B cell (primary cell): ENCODE measurements around the gene NPHP4. TPM values are rescaled to one million over a fixed set of nuclear protein-coding genes. Genes with fewer than 3 reads are reported as not detected.

Experiments
- ATAC-seq: fragments of 200-7000 bp; cut with Tn5 transposase; one replicate; pipeline ENCODE4 v1.10.0; 2021; ENCODE audit warnings: low read depth, mild to moderate bottlenecking, moderate number of reproducible peaks, moderate library complexity
- CTCF ChIA-PET: fragments of 350-600 bp; sonication (Branson Sonifier 250); formaldehyde crosslinking; loops from one replicate; lab custom pipeline; 2021; ENCODE audit warnings: antibody characterized with exemption, inconsistent platforms; lab: Charles Lee
- POLR2A ChIA-PET: fragments of 350-600 bp; sonication (Branson Sonifier 250); formaldehyde crosslinking; loops from one replicate; lab custom pipeline; 2021; ENCODE audit warnings: antibody characterized with exemption; lab: Charles Lee
- DNase-seq: peaks from one replicate; pipeline ENCODE4 v3.0.0; 2013
- H2AFZ ChIP-seq: 2 replicates; pipeline ENCODE4 v1.6.1; 2012; ENCODE audit warnings: mild to moderate bottlenecking, low read depth, low read length; ENCODE audit not compliant: insufficient read depth, poor library complexity, severe bottlenecking
- H3K27ac ChIP-seq, 2 donors: 1 replicate in 1 of 2; 2 replicates in 1 of 2; pipeline ENCODE4 v1.5.1; 2012 to 2013; ENCODE audit warnings: low read length in 2 of 2, mild to moderate bottlenecking in 2 of 2, moderate library complexity in 1 of 2
- H3K27me3 ChIP-seq, 4 experiments: fragments of 200-600 bp in 1 of 4; sonication (generic) in 1 of 4; replicated peaks in 1 of 4; 1 replicate in 2 of 4; 2 replicates in 2 of 4; pipeline versions ENCODE4 v1.6.1 to v1.7.0; 2013 to 2016; ENCODE audit warnings: low read length in 3 of 4, mild to moderate bottlenecking in 2 of 4, mixed read lengths in 1 of 4, moderate library complexity in 1 of 4; ENCODE audit not compliant: insufficient read depth in 4 of 4, control insufficient read depth in 3 of 4; ENCODE audit errors: control extremely low read depth in 1 of 4
- H3K36me3 ChIP-seq, 2 experiments: replicated peaks in 1 of 2; 1 replicate in 1 of 2; 2 replicates in 1 of 2; pipeline versions ENCODE4 v1.6.1 to v1.7.1; 2013; ENCODE audit warnings: low read length in 1 of 2; ENCODE audit not compliant: insufficient read depth in 2 of 2, control insufficient read depth in 1 of 2; ENCODE audit errors: control extremely low read depth in 1 of 2, extremely low read depth in 1 of 2
- H3K4me1 ChIP-seq, 2 donors: fragments of 200-600 bp in 1 of 2; sonication (generic) in 1 of 2; 1 replicate in 1 of 2; 2 replicates in 1 of 2; pipeline versions ENCODE4 v1.5.1 to v1.6.1; 2013 to 2017; ENCODE audit warnings: low read length in 2 of 2; ENCODE audit not compliant: control insufficient read depth in 2 of 2, insufficient read depth in 2 of 2
- H3K4me2 ChIP-seq: replicated peaks from 2 replicates; pipeline ENCODE3; 2012; ENCODE audit warnings: mild to moderate bottlenecking, low read depth, low read length; ENCODE audit not compliant: poor library complexity, severe bottlenecking
- H3K4me3 ChIP-seq, 5 experiments: fragments of 200-600 bp in 1 of 5; sonication (generic) in 1 of 5; 1 replicate in 3 of 5; 2 replicates in 2 of 5; pipeline versions ENCODE4 v1.5.1 to v1.7.0; 2011 to 2016; ENCODE audit warnings: low read length in 4 of 5, mild to moderate bottlenecking in 4 of 5, low read depth in 2 of 5, control low read depth in 1 of 5, moderate library complexity in 1 of 5; ENCODE audit not compliant: insufficient read depth in 1 of 5; ENCODE audit errors: control extremely low read depth in 1 of 5, extremely low read depth in 1 of 5
- H3K79me2 ChIP-seq: fragments of 200-600 bp; sonication (generic); one replicate; pipeline ENCODE4 v1.6.0; 2016; ENCODE audit warnings: low read length; ENCODE audit not compliant: control insufficient read depth, insufficient read depth
- H3K9ac ChIP-seq: fragments of 200-600 bp; sonication (generic); 2 replicates; pipeline ENCODE4 v1.6.1; 2017; ENCODE audit warnings: mild to moderate bottlenecking, low read length, moderate library complexity
- H3K9me3 ChIP-seq, 3 donors: one replicate each; pipeline versions ENCODE4 v1.6.1 to v1.7.1; 2013; ENCODE audit warnings: low read length in 2 of 3; ENCODE audit not compliant: control insufficient read depth in 2 of 3, insufficient read depth in 1 of 3; ENCODE audit errors: control extremely low read depth in 1 of 3
- H4K20me1 ChIP-seq: 2 replicates; pipeline ENCODE4 v1.6.0; 2012; ENCODE audit warnings: mild to moderate bottlenecking, low read length; ENCODE audit not compliant: insufficient read depth, control insufficient read depth, poor library complexity, severe bottlenecking
- H3K27ac Mint-ChIP-seq: one replicate; pipeline ENCODE4 v1.8.0; 2021; ENCODE audit warnings: mixed read lengths
- H3K27me3 Mint-ChIP-seq: one replicate; pipeline ENCODE4 v1.8.0; 2021; ENCODE audit warnings: mixed read lengths
- H3K4me1 Mint-ChIP-seq: one replicate; pipeline ENCODE4 v1.8.0; 2021; ENCODE audit warnings: mixed read lengths
- H3K4me3 Mint-ChIP-seq: one replicate; pipeline ENCODE4 v1.8.0; 2021; ENCODE audit warnings: mixed read lengths
- H3K9me3 Mint-ChIP-seq: one replicate; pipeline ENCODE4 v1.8.0; 2022; ENCODE audit warnings: mixed read lengths; ENCODE audit not compliant: insufficient read depth
- EZH2 ChIP-seq: IDR thresholded peaks from 2 replicates; pipeline ENCODE4 v1.6.1; 2012; ENCODE audit warnings: borderline replicate concordance, low read depth, mild to moderate bottlenecking, moderate library complexity, low read length; ENCODE audit not compliant: insufficient read depth, poor library complexity, severe bottlenecking
- WGBS: methylation state at CpG from one replicate; pipeline ENCODE4 v1.1.5; 2013; ENCODE audit warnings: missing lambda C conversion rate; ENCODE audit not compliant: insufficient coverage; 5-methylcytosine and 5-hydroxymethylcytosine counted together
- intact Hi-C: fragments of 100-400 bp; cut with micrococcal nuclease; formaldehyde crosslinking; loops from one replicate; pipeline ENCODE4 v1.10.0; 2022
- polyA plus RNA-seq: library from polyadenylated mRNA; depleted of rRNA; stranded (reverse); fragments of >200 nt; gene quantifications from 2 replicates; pipeline ENCODE4 v1.2.3, GENCODE V29; 2012
- total RNA-seq, 2 donors: library from RNA; stranded (reverse); fragments of 120-200 nt in 1 of 2; gene quantifications; 1 replicate in 1 of 2; 2 replicates in 1 of 2; pipeline versions ENCODE4 v1.2.3 to v1.2.4, GENCODE V29; 2013 to 2022
- TF ChIP-seq, protein P1 (sequence below): fragments of 200-600 bp; IDR thresholded peaks from one replicate; pipeline ENCODE4 v1.8.0; 2022; ENCODE audit warnings: antibody characterized with exemption, mild to moderate bottlenecking

The NPHP4 gene
- total and polyA plus RNA-seq, 2 donors (not counting 1 experiment from before 2014, with no cell fraction given): 6.5 to 14.8 TPM

DNA sequence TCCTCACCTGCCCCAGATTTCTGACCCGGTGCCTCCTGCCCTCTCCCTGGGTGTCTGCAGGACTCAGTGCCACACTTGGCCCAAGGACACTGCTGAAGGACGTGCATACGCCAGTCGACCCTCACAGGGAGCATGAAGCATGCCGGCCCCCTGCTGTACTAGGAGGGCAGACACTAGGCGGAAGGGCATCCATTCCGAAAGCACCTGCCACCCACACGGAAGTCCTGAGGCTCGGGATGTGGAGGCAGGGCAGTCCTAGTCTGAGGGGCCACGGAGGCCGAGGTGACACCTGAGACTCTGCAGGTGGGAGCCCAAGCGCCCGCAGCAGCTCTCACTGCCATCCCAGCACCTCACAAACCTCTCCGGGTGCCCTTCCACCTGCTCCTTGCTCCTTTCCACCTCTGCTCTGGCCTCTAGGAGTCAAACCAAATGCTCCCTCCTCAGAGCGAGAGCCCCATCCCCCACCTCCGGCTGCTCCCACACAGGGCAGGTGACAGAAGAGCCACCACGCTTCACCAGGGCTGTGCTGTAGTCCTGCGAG, 2.4 kb downstream of the NPHP4 start:
- Mint-ChIP-seq H3K4me1 (peaks cover 26% of the 10 kb centered on the region), H3K9me3 (no peaks in the 10 kb centered on the region), H3K27ac (no peak overlapping the region), H3K27me3 (no peaks in the 10 kb centered on the region), H3K4me3 (no peak overlapping the region)
- no peak overlapping the region for H3K4me3 ChIP-seq
- peaks cover under 1% of the 10 kb centered on the region for H4K20me1 ChIP-seq
- intact Hi-C loops: loop anchor here (10.0 kb wide), 2 partner anchors 795 to 1795 kb away; partner anchors contain the start of genes CAMTA1 and PER3
- ChIA-PET CTCF (no interaction called here), POLR2A (no interaction called here)
- ATAC-seq: no peak
- DNase-seq: no peak
- no peak overlapping the region for H2AFZ ChIP-seq
- H3K27ac ChIP-seq: no peak overlapping the region
- TF ChIP-seq, protein P1, sequence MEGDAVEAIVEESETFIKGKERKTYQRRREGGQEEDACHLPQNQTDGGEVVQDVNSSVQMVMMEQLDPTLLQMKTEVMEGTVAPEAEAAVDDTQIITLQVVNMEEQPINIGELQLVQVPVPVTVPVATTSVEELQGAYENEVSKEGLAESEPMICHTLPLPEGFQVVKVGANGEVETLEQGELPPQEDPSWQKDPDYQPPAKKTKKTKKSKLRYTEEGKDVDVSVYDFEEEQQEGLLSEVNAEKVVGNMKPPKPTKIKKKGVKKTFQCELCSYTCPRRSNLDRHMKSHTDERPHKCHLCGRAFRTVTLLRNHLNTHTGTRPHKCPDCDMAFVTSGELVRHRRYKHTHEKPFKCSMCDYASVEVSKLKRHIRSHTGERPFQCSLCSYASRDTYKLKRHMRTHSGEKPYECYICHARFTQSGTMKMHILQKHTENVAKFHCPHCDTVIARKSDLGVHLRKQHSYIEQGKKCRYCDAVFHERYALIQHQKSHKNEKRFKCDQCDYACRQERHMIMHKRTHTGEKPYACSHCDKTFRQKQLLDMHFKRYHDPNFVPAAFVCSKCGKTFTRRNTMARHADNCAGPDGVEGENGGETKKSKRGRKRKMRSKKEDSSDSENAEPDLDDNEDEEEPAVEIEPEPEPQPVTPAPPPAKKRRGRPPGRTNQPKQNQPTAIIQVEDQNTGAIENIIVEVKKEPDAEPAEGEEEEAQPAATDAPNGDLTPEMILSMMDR: no peak
- no peak for TF ChIP-seq EZH2
- H3K79me2 ChIP-seq: peaks cover 22% of the 10 kb centered on the region
- peaks cover 24 to 27% of the 10 kb centered on the region in 2 donors for H3K4me1 ChIP-seq
- no peak overlapping the region for H3K4me2 ChIP-seq
- H3K9me3 ChIP-seq: peaks cover 0 to 5% (median 0%) of the 10 kb centered on the region in 3 donors
- H3K36me3 ChIP-seq: no peaks in the 10 kb centered on the region
- no peak overlapping the region for H3K9ac ChIP-seq
- 95% methylated on average over 18 of the region's 18 CpGs for WGBS
- no peaks in the 10 kb centered on the region for H3K27me3 ChIP-seq

DNA sequence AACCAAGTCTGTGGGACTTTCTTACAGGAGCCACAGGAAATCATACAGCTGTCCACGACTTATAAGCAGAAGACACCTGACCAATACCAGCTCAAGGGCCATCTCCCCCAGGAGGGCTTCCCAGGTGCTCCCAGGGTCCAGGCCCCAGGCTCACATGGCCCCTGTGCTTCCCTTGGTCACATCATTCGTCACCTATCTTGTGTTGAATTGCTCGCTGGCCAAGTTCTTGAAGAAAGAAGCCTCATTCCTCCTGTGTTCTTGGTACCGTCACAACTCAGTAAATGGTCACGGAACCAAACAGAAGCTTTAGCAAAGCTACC, 3.0 kb downstream of the NPHP4 start:
- Mint-ChIP-seq H3K27me3 (no peaks in the 10 kb centered on the region), H3K4me3 (no peak overlapping the region), H3K4me1 (peaks cover 21% of the 10 kb centered on the region), H3K27ac (no peak overlapping the region), H3K9me3 (no peaks in the 10 kb centered on the region)
- Histone ChIP-seq H3K9me3 (peaks cover 0 to 2% (median 0%) of the 10 kb centered on the region in 3 donors), H3K79me2 (peaks cover 17% of the 10 kb centered on the region), H2AFZ (no peak overlapping the region), H3K4me1 (peaks cover 19 to 22% of the 10 kb centered on the region in 2 donors), H3K27ac (no peak overlapping the region), H3K27me3 (no peaks in the 10 kb centered on the region), H4K20me1 (no peaks in the 10 kb centered on the region), H3K9ac (no peak overlapping the region), H3K4me3 (no peak overlapping the region), H3K4me2 (no peak overlapping the region), H3K36me3 (no peaks in the 10 kb centered on the region)
- no peak for DNase-seq
- intact Hi-C loops: no loop called here
- ChIA-PET CTCF (no interaction called here), POLR2A (no interaction called here)
- 94% methylated on average over 5 of the region's 5 CpGs for WGBS
- ATAC-seq: no peak
- TF ChIP-seq, protein P1: no peak
- no peak for TF ChIP-seq EZH2
